ENCODE results near the gene MPPED2.

The MPPED2 gene

GRCh38 chr11:30423279-30423648 lies 162.9 kb downstream of the MPPED2 start:
- 78 to 81% methylated on average over 5 of the region's 5 CpGs for WGBS, 2 experiments (ENCODE audit: insufficient coverage in 2 of 2)
- Histone ChIP-seq H3K4me1 (ENCODE audit: control insufficient read depth, insufficient read depth, low read length, poor library complexity, severe bottlenecking) (no peaks in the 10 kb centered on the region), H3K9me3 (ENCODE audit: control insufficient read depth, low read length) (no peaks in the 10 kb centered on the region), H3K4me3 (ENCODE audit: extremely low read depth, insufficient read depth, low read length, poor library complexity, severe bottlenecking) (no peak overlapping the region), H3K27ac (ENCODE audit: low read depth, low read length, severe bottlenecking) (no peak overlapping the region), H3K36me3 (ENCODE audit: control insufficient read depth, insufficient read depth, low read length) (no peaks in the 10 kb centered on the region)

- no peak overlapping the region for H3K27ac ChIP-seq (ENCODE audit: low read depth, low read length, severe bottlenecking)
- H3K36me3 ChIP-seq (ENCODE audit: control insufficient read depth, insufficient read depth, low read length), result no peaks in the 10 kb centered on the region
- no peaks in the 10 kb centered on the region for H3K9me3 ChIP-seq (ENCODE audit: control insufficient read depth, low read length)
- H3K4me3 ChIP-seq (ENCODE audit: extremely low read depth, insufficient read depth, low read length, poor library complexity, severe bottlenecking), result no peak overlapping the region
- WGBS, 2 experiments (ENCODE audit: insufficient coverage in 2 of 2), result 67 to 68% methylated on average over 1 to 5 of the region's 5 CpGs
- H3K4me1 ChIP-seq (ENCODE audit: control insufficient read depth, insufficient read depth, low read length, poor library complexity, severe bottlenecking), result no peaks in the 10 kb centered on the region
Measured at GRCh38 chr11:30422447-30423278, 163.5 kb downstream of the MPPED2 start.

- Histone ChIP-seq H3K4me1 (ENCODE audit: control insufficient read depth, insufficient read depth, low read length, poor library complexity, severe bottlenecking) (no peaks in the 10 kb centered on the region), H3K36me3 (ENCODE audit: control insufficient read depth, insufficient read depth, low read length) (no peaks in the 10 kb centered on the region), H3K4me3 (ENCODE audit: extremely low read depth, insufficient read depth, low read length, poor library complexity, severe bottlenecking) (no peak overlapping the region), H3K9me3 (ENCODE audit: control insufficient read depth, low read length) (no peaks in the 10 kb centered on the region), H3K27ac (ENCODE audit: low read depth, low read length, severe bottlenecking) (no peak overlapping the region)
- 82 to 93% methylated on average over 3 to 5 of the region's 5 CpGs for WGBS, 2 experiments (ENCODE audit: insufficient coverage in 2 of 2)
Measured at GRCh38 chr11:30420233-30420787, 165.8 kb downstream of the MPPED2 start.

- Histone ChIP-seq H3K27ac (ENCODE audit: low read depth, low read length, severe bottlenecking) (no peak overlapping the region), H3K9me3 (ENCODE audit: control insufficient read depth, low read length) (no peaks in the 10 kb centered on the region), H3K4me3 (ENCODE audit: extremely low read depth, insufficient read depth, low read length, poor library complexity, severe bottlenecking) (no peak overlapping the region), H3K36me3 (ENCODE audit: control insufficient read depth, insufficient read depth, low read length) (no peaks in the 10 kb centered on the region), H3K4me1 (ENCODE audit: control insufficient read depth, insufficient read depth, low read length, poor library complexity, severe bottlenecking) (peaks cover 3% of the 10 kb centered on the region)
- 90 to 96% methylated on average over 4 to 5 of the region's 6 CpGs for WGBS, 2 experiments (ENCODE audit: insufficient coverage in 2 of 2)
Measured at GRCh38 chr11:30414806-30415205, 171.3 kb downstream of the MPPED2 start.

GRCh38 chr11:30414244-30414643 lies 171.9 kb downstream of the MPPED2 start:
- Histone ChIP-seq H3K9me3 (ENCODE audit: control insufficient read depth, low read length) (no peaks in the 10 kb centered on the region), H3K4me1 (ENCODE audit: control insufficient read depth, insufficient read depth, low read length, poor library complexity, severe bottlenecking) (peaks cover 3% of the 10 kb centered on the region), H3K4me3 (ENCODE audit: extremely low read depth, insufficient read depth, low read length, poor library complexity, severe bottlenecking) (no peak overlapping the region), H3K36me3 (ENCODE audit: control insufficient read depth, insufficient read depth, low read length) (no peaks in the 10 kb centered on the region), H3K27ac (ENCODE audit: low read depth, low read length, severe bottlenecking) (no peak overlapping the region)
- 80 to 89% methylated on average over 4 of the region's 5 CpGs for WGBS, 2 experiments (ENCODE audit: insufficient coverage in 2 of 2)

- no peak overlapping the region for H3K27ac ChIP-seq (ENCODE audit: low read depth, low read length, severe bottlenecking)
- H3K4me1 ChIP-seq (ENCODE audit: control insufficient read depth, insufficient read depth, low read length, poor library complexity, severe bottlenecking), result peaks cover 3% of the 10 kb centered on the region
- no peaks in the 10 kb centered on the region for H3K9me3 ChIP-seq (ENCODE audit: control insufficient read depth, low read length)
- no peak overlapping the region for H3K4me3 ChIP-seq (ENCODE audit: extremely low read depth, insufficient read depth, low read length, poor library complexity, severe bottlenecking)
- no peaks in the 10 kb centered on the region for H3K36me3 ChIP-seq (ENCODE audit: control insufficient read depth, insufficient read depth, low read length)
- WGBS, 2 experiments (ENCODE audit: insufficient coverage in 2 of 2), result 100% methylated on average over 1 of the region's 2 CpGs; no CpG with 5 or more reads in 1 of the 2 experiments
Measured at GRCh38 chr11:30412509-30412908, 173.6 kb downstream of the MPPED2 start.

GRCh38 chr11:30411383-30411782 lies 174.8 kb downstream of the MPPED2 start:
- WGBS, 2 experiments (ENCODE audit: insufficient coverage in 2 of 2), result 100% methylated on average over 4 of the region's 7 CpGs; no CpG with 5 or more reads in 1 of the 2 experiments
- Histone ChIP-seq H3K9me3 (ENCODE audit: control insufficient read depth, low read length) (no peaks in the 10 kb centered on the region), H3K27ac (ENCODE audit: low read depth, low read length, severe bottlenecking) (no peak overlapping the region), H3K4me1 (ENCODE audit: control insufficient read depth, insufficient read depth, low read length, poor library complexity, severe bottlenecking) (peaks cover 3% of the 10 kb centered on the region), H3K4me3 (ENCODE audit: extremely low read depth, insufficient read depth, low read length, poor library complexity, severe bottlenecking) (no peak overlapping the region), H3K36me3 (ENCODE audit: control insufficient read depth, insufficient read depth, low read length) (no peaks in the 10 kb centered on the region)

- H3K36me3 ChIP-seq (ENCODE audit: control insufficient read depth, insufficient read depth, low read length), result no peaks in the 10 kb centered on the region
- 51 to 61% methylated on average over 11 of the region's 13 CpGs for WGBS, 2 experiments (ENCODE audit: insufficient coverage in 2 of 2)
- no peak overlapping the region for H3K27ac ChIP-seq (ENCODE audit: low read depth, low read length, severe bottlenecking)
- no peaks in the 10 kb centered on the region for H3K9me3 ChIP-seq (ENCODE audit: control insufficient read depth, low read length)
- H3K4me1 ChIP-seq (ENCODE audit: control insufficient read depth, insufficient read depth, low read length, poor library complexity, severe bottlenecking), result no peaks in the 10 kb centered on the region
- no peak overlapping the region for H3K4me3 ChIP-seq (ENCODE audit: extremely low read depth, insufficient read depth, low read length, poor library complexity, severe bottlenecking)
Measured at GRCh38 chr11:30406978-30407762, 179.0 kb downstream of the MPPED2 start.

- no peaks in the 10 kb centered on the region for H3K9me3 ChIP-seq (ENCODE audit: control insufficient read depth, low read length)
- no peak overlapping the region for H3K27ac ChIP-seq (ENCODE audit: low read depth, low read length, severe bottlenecking)
- no peak overlapping the region for H3K4me3 ChIP-seq (ENCODE audit: extremely low read depth, insufficient read depth, low read length, poor library complexity, severe bottlenecking)
- no peaks in the 10 kb centered on the region for H3K36me3 ChIP-seq (ENCODE audit: control insufficient read depth, insufficient read depth, low read length)
- H3K4me1 ChIP-seq (ENCODE audit: control insufficient read depth, insufficient read depth, low read length, poor library complexity, severe bottlenecking), result no peaks in the 10 kb centered on the region
- WGBS, 2 experiments (ENCODE audit: insufficient coverage in 2 of 2), result 79% methylated on average over 2 of the region's 3 CpGs; no CpG with 5 or more reads in 1 of the 2 experiments
Measured at GRCh38 chr11:30405385-30405784, 180.8 kb downstream of the MPPED2 start.

GRCh38 chr11:30404136-30404535 lies 182.0 kb downstream of the MPPED2 start:
- H3K4me1 ChIP-seq (ENCODE audit: control insufficient read depth, insufficient read depth, low read length, poor library complexity, severe bottlenecking), result no peaks in the 10 kb centered on the region
- H3K36me3 ChIP-seq (ENCODE audit: control insufficient read depth, insufficient read depth, low read length), result no peaks in the 10 kb centered on the region
- 75 to 79% methylated on average over 1 to 2 of the region's 3 CpGs for WGBS, 2 experiments (ENCODE audit: insufficient coverage in 2 of 2)
- no peak overlapping the region for H3K27ac ChIP-seq (ENCODE audit: low read depth, low read length, severe bottlenecking)
- H3K4me3 ChIP-seq (ENCODE audit: extremely low read depth, insufficient read depth, low read length, poor library complexity, severe bottlenecking), result no peak overlapping the region
- H3K9me3 ChIP-seq (ENCODE audit: control insufficient read depth, low read length), result no peaks in the 10 kb centered on the region
